ENCODE data around the gene KCNAB1.

Gene KCNAB1

GRCh38 chr3:156469456-156469855, 349.1 kb downstream of the KCNAB1 start:
- no peak for DNase-seq

DNA sequence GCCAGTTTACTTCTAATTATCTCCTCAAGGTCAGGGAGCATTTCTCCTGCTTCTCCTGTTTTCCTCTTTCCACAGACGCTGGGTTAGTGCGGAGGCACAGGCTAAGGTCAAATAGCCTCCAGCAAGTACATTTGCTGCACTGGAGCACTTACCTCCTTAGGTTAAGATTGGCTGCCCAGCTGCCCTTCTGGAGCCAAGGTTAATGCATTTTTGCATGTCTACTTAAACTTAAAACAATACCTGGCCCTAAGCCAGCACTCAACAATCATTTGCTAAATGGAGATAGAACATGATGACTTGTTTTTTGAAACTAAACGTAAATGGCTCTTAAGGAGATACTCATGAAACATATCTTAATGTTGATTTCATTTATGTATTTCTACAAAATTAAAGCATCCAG, 351.1 kb downstream of the KCNAB1 start:
- no peak for DNase-seq

GRCh38 chr3:156472150-156472549, 351.8 kb downstream of the KCNAB1 start:
- DNase-seq: no peak

DNA sequence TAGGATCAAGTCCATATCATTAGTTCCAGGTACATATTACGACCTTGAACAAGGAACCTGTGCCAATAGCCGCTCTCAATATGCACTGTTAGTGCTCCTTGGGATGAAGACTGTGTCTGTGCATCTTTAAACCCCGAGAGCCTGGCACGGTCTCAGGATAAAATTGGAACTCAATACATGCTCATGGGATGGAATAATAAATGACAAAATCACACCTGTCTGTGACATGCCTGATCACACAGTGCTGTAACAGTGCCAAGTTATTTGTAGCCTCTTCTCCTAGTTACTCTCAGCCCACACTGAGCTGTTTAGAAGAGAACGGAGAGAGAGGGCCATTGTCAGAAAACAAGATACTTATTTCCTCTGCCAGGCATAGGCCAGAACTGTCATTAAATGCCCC, 352.3 kb downstream of the KCNAB1 start:
- DNase-seq: no peak

- DNase-seq: no peak
Measured at GRCh38 chr3:156473341-156473740, 353.0 kb downstream of the KCNAB1 start.

GRCh38 chr3:156474560-156475389, 354.4 kb downstream of the KCNAB1 start:
- no peak for DNase-seq

- no peak for DNase-seq
Measured at GRCh38 chr3:156477323-156477722, 356.9 kb downstream of the KCNAB1 start.

GRCh38 chr3:156478891-156479290, 358.5 kb downstream of the KCNAB1 start:
- DNase-seq: no peak

DNA sequence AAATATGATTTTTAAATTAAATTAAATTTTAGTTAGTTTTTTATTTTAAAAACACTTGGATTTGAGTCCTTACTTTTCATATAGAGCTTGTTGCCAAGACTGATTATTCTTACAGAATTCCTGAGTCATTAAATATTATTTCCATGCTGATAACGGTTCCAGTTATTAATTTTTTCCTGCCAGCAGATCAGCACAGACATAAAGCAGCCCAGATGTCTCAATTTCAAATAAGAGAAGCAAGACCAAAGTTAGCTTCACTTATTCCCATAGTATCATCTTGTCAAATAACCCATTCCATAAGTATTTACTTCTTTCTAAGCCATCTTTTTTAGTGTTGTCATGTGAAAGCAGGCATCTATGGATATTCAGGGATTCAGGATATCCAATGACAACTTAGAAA, 359.2 kb downstream of the KCNAB1 start:
- no peak for DNase-seq

- DNase-seq: no peak
Measured at GRCh38 chr3:156480949-156481348, 360.6 kb downstream of the KCNAB1 start.

- DNase-seq: no peak
Measured at GRCh38 chr3:156483002-156483401, 362.6 kb downstream of the KCNAB1 start.

DNA sequence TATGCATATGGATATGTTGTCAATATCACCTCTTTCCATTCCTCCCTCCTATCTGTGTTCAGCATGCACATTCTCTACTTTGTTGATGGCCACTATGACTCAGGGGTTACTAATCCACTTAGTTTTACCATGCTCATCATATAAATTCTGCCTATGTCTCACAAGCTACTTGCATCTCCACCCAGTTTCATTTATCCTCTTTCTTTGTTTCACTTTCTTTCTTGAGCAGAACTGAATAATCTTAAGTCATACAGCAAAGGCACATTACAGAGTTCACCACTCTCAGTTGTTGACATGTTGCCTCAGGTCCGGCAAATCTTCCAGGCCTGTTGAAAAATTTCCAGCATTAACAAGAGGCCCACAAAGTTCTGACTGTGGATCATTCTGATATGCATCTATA, 363.0 kb downstream of the KCNAB1 start:
- DNase-seq: no peak

DNA sequence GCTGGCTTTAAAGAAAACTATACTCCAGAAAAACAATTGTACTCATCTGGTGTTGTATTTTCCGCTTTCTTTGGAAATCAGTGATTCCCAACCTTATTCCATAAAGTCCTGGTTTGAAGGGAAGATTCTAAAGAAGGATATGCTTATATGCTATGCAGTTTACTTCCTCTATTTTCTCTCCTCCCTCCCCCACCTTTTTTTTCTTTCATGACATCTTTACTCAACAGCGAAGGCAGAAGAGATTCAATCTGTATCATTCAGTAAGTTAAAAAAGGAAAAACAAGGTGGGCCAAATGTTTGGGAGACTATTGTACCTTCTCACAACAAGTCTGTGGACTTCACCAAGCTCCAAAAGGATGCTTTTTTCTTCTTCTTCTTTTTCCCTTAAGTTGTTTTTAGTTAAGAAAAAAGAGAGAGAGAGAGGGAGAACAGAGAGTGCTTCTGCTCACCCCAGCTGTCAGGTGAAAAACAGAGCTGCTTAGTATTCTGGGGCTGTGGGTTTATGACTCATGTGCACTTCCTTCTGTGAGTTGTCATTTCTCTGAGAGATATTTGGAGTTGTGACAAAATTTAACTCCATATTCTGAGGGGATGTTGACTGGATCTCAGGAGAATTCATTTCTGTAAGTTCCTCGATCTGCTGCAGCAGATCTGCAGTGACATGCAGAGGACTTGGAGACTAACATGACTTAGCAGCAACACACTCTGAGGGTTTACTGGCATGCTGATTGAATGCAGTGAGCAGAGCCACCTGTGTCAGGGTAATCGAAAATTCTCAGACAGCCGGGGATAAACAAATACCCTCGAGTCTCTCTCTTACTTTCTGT, 363.8 kb downstream of the KCNAB1 start:
- no peak for DNase-seq

GRCh38 chr3:156488767-156489166, 368.4 kb downstream of the KCNAB1 start:
- no peak for DNase-seq

- DNase-seq: no peak
Measured at GRCh38 chr3:156489462-156489911, 369.1 kb downstream of the KCNAB1 start.

DNA sequence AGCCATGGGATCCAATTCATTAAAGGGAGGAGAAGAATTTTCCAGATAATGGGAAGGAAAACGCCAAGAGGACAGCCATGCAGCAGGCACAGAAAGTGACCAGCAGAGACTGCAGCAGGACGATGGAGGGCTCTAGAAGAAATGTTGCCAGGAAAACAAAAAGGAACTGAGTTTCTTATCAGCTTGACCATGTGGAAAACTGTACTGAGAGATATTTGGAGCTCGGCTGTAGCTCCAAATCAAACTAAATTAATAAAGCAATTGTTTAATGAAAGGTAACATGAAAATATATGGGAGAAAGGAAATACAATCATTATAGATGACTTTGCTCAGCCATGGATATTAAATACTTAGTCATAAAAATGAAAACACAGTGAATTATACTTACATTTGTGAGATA, 370.8 kb downstream of the KCNAB1 start:
- DNase-seq: no peak

GRCh38 chr3:156492801-156493261, 372.5 kb downstream of the KCNAB1 start:
- DNase-seq: no peak

DNA sequence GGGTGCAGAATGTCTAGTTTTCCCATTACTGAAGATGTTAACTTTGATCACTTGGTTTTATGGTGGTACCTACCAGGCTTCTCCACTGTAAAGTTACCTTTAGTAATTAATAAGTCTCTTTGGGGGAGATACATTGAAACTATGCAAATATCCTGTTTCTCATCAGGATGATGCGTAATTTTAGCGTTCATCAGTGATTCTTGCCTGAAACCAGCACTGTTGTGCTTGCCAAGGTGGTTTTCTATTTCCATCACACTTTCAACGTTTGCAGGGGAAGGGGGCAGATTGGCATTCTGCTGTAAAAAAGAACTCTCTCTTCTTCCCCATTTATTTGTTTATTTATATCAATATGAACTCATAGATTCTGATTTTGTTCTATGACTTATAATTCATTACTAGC, 373.5 kb downstream of the KCNAB1 start:
- no peak for DNase-seq

- no peak for DNase-seq
Measured at GRCh38 chr3:156495816-156496215, 375.4 kb downstream of the KCNAB1 start.

GRCh38 chr3:156497326-156497725, 376.9 kb downstream of the KCNAB1 start:
- DNase-seq: no peak

DNA sequence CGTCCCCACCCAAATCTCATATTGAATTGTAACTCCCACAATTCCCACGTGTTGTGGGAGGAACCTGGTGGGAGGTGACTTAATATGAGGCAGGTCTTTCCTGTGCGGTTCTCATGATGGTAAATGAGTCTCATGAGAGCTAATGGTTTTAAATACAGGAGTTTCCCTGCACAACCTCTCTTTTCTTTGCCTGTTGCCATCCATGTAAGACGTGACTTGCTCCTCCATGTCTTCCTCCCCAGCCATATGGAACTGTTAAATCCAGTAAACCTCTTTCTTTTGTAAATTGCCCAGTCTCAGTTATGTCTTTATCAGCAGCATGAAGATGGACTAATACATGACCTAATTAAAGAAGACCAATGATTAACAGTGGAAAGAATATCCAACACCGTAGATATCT, 377.9 kb downstream of the KCNAB1 start:
- DNase-seq: no peak

DNA sequence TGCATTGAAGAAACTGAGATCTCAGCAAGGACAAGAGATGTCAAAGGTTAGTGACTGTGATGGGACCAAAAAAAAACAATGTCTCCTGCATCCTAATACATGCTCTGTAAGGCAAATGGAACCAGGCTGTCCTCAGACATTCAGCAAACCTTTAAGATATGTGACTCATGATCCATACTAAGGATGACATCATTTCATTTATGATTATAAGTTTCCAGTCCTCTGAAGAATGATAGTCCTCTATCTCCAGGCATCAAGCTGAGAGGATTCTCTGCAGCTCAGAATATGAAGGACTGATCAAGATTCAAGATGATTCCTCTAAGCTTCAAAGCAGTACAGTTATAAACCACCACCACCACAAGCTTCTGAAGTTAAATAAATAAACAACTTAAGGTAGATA, 386.9 kb downstream of the KCNAB1 start:
- DNase-seq: no peak

GRCh38 chr3:156509189-156510174, 389.1 kb downstream of the KCNAB1 start:
- DNase-seq: peak; percentile 67
